ENCODE measurements around the gene TRIML1.

- TF ChIP-seq POLR2A (IDR thresholded peaks at IDR 0.05; ENCODE audit: low read depth, low read length) = no peak
- no peak for TF ChIP-seq POLR2AphosphoS5 (IDR thresholded peaks at IDR 0.05; ENCODE audit: low read depth, low read length)
These were observed 15.6 kb downstream of the TRIML1 start for GRCh38 chr4:188154668-188155405.

Data from GM12892 (cell line).